Measurements from ENCODE around the gene NLRP3. TPM values are rescaled to one million over a fixed set of nuclear protein-coding genes. Genes with fewer than 3 reads are reported as not detected.

Gene NLRP3
- total and polyA plus RNA-seq, 2 experiments from 2014 or later: 0.13 TPM; not detected in 1

- Histone ChIP-seq H3K27me3 (no peaks in the 10 kb centered on the region), H3K4me3 (no peak overlapping the region), H3K9me3 (ENCODE audit: low read depth) (no peaks in the 10 kb centered on the region), H3K36me3 (replicated peaks; ENCODE audit: insufficient read depth, low read depth) (no peaks in the 10 kb centered on the region), H3K4me2 (no peak overlapping the region), H4K20me1 (ENCODE audit: insufficient read depth, poor library complexity, severe bottlenecking) (no peaks in the 10 kb centered on the region), H3K9me2 (replicated peaks; ENCODE audit: insufficient read depth) (no peaks in the 10 kb centered on the region), H3K4me1 (ENCODE audit: insufficient read depth) (no peaks in the 10 kb centered on the region), H3K79me2 (no peaks in the 10 kb centered on the region), H2AFZ (no peak overlapping the region), H3K27ac (no peak overlapping the region)
- TF ChIP-seq EZH2 (IDR thresholded peaks at IDR 0.05; ENCODE audit: borderline replicate concordance): no peak
- TF ChIP-seq CTCF (IDR thresholded peaks at IDR 0.05; ENCODE audit: poor library complexity): no peak
- TF ChIP-seq EZH2phosphoT487 (IDR thresholded peaks at IDR 0.05; ENCODE audit: low read depth, severe bottlenecking, unreplicated experiment): no peak
- WGBS (ENCODE audit: low lambda C conversion rate, missing lambda C conversion rate): 92% methylated on average over 23 of the region's 23 CpGs
- no peak for DNase-seq (ENCODE audit: low spot score)
Measured at GRCh38 chr1:247451388-247452010, 35.5 kb downstream of the NLRP3 start.

- H3K79me2 ChIP-seq: no peaks in the 10 kb centered on the region
- no peaks in the 10 kb centered on the region for H3K4me1 ChIP-seq (ENCODE audit: insufficient read depth)
- H4K20me1 ChIP-seq (ENCODE audit: insufficient read depth, poor library complexity, severe bottlenecking): no peaks in the 10 kb centered on the region
- no peaks in the 10 kb centered on the region for H3K36me3 ChIP-seq (replicated peaks; ENCODE audit: insufficient read depth, low read depth)
- H3K27me3 ChIP-seq: no peaks in the 10 kb centered on the region
- 74% methylated on average over 12 of the region's 12 CpGs for WGBS (ENCODE audit: low lambda C conversion rate, missing lambda C conversion rate)
- no peak overlapping the region for H2AFZ ChIP-seq
- no peak for TF ChIP-seq CTCF (IDR thresholded peaks at IDR 0.05; ENCODE audit: poor library complexity)
- TF ChIP-seq EZH2 (IDR thresholded peaks at IDR 0.05; ENCODE audit: borderline replicate concordance): no peak
- no peak for TF ChIP-seq EZH2phosphoT487 (IDR thresholded peaks at IDR 0.05; ENCODE audit: low read depth, severe bottlenecking, unreplicated experiment)
- no peak overlapping the region for H3K4me2 ChIP-seq
- H3K27ac ChIP-seq: no peak overlapping the region
- H3K9me2 ChIP-seq (replicated peaks; ENCODE audit: insufficient read depth): no peaks in the 10 kb centered on the region
- no peaks in the 10 kb centered on the region for H3K9me3 ChIP-seq (ENCODE audit: low read depth)
- no peak overlapping the region for H3K4me3 ChIP-seq
- DNase-seq (ENCODE audit: low spot score): no peak
Measured at GRCh38 chr1:247452447-247453039, 36.6 kb downstream of the NLRP3 start.

- Histone ChIP-seq H3K9me3 (ENCODE audit: low read depth) (no peaks in the 10 kb centered on the region), H4K20me1 (ENCODE audit: insufficient read depth, poor library complexity, severe bottlenecking) (no peaks in the 10 kb centered on the region), H3K4me1 (ENCODE audit: insufficient read depth) (no peaks in the 10 kb centered on the region), H3K4me2 (no peak overlapping the region), H3K27ac (no peak overlapping the region), H3K79me2 (no peaks in the 10 kb centered on the region), H3K36me3 (replicated peaks; ENCODE audit: insufficient read depth, low read depth) (no peaks in the 10 kb centered on the region), H3K4me3 (no peak overlapping the region), H3K27me3 (no peaks in the 10 kb centered on the region), H3K9me2 (replicated peaks; ENCODE audit: insufficient read depth) (no peaks in the 10 kb centered on the region), H2AFZ (no peak overlapping the region)
- DNase-seq (ENCODE audit: low spot score): no peak
- no peak for TF ChIP-seq CTCF (IDR thresholded peaks at IDR 0.05; ENCODE audit: poor library complexity)
- no peak for TF ChIP-seq EZH2phosphoT487 (IDR thresholded peaks at IDR 0.05; ENCODE audit: low read depth, severe bottlenecking, unreplicated experiment)
- WGBS (ENCODE audit: low lambda C conversion rate, missing lambda C conversion rate): 21% methylated on average over 4 of the region's 4 CpGs
Measured at GRCh38 chr1:247453245-247453644, 37.3 kb downstream of the NLRP3 start.
